Loucy (cell line): ENCODE data around the gene SLC5A10.
"Not testable (repeated sequence)": the region's sequence is repeated elsewhere in the genome, so short reads cannot be mapped to it uniquely, and the experiment has no call there.

Source experiments
- H2AFZ ChIP-seq: fragments of 200-600 bp; sonication (generic); 2 replicates; pipeline ENCODE4 v1.6.0; 2016; ENCODE audit warnings: antibody characterized with exemption, mild to moderate bottlenecking, low read length, moderate library complexity
- H3F3A ChIP-seq: fragments of 200-600 bp; 2 replicates; pipeline ENCODE4 v1.6.0; 2016; ENCODE audit warnings: antibody characterized with exemption, low read depth, mild to moderate bottlenecking
- H3K27me3 ChIP-seq: fragments of 200-600 bp; sonication (generic); 2 replicates; pipeline ENCODE4 v1.6.1; 2014; ENCODE audit warnings: low read length, mild to moderate bottlenecking; ENCODE audit not compliant: insufficient read depth, poor library complexity, severe bottlenecking
- H3K36me3 ChIP-seq: fragments of 200-600 bp; sonication (generic); 2 replicates; pipeline ENCODE4 v1.6.1; 2016; ENCODE audit warnings: low read length; ENCODE audit not compliant: insufficient read depth
- H3K4me1 ChIP-seq: fragments of 200-600 bp; sonication (generic); 2 replicates; pipeline ENCODE4 v1.5.1; 2014; ENCODE audit warnings: low read length, mild to moderate bottlenecking; ENCODE audit not compliant: insufficient read depth, poor library complexity, severe bottlenecking
- H3K4me2 ChIP-seq: fragments of 200-600 bp; sonication (generic); 2 replicates; pipeline ENCODE4 v1.6.0; 2014; ENCODE audit warnings: antibody characterized with exemption, low read length, low read depth, mild to moderate bottlenecking; ENCODE audit not compliant: poor library complexity, severe bottlenecking
- H3K4me3 ChIP-seq: fragments of 200-600 bp; sonication (generic); 2 replicates; pipeline ENCODE4 v1.5.1; 2014; ENCODE audit warnings: low read length, mild to moderate bottlenecking, mixed read lengths; ENCODE audit not compliant: poor library complexity, severe bottlenecking
- H3K79me2 ChIP-seq: fragments of 200-600 bp; sonication (generic); 2 replicates; pipeline ENCODE4 v1.6.1; 2014; ENCODE audit warnings: low read length; ENCODE audit not compliant: insufficient read depth
- H3K9ac ChIP-seq: fragments of 200-600 bp; sonication (generic); 2 replicates; pipeline ENCODE4 v1.6.0; 2014; ENCODE audit warnings: mild to moderate bottlenecking, low read depth, low read length, moderate library complexity; ENCODE audit not compliant: poor library complexity, severe bottlenecking
- H3K9me2 ChIP-seq: fragments of 200-600 bp; sonication (generic); replicated peaks from 2 replicates; pipeline ENCODE4 v1.6.1; 2016; ENCODE audit warnings: low read depth, low read length, mixed read lengths
- H3K9me3 ChIP-seq: fragments of 200-600 bp; sonication (generic); 2 replicates; pipeline ENCODE4 v1.6.1; 2014; ENCODE audit warnings: mild to moderate bottlenecking, antibody characterized with exemption, low read length, low read depth; ENCODE audit not compliant: insufficient read depth
- H4K20me1 ChIP-seq: fragments of 200-600 bp; sonication (generic); 2 replicates; pipeline ENCODE4 v1.6.0; 2014; ENCODE audit warnings: antibody characterized with exemption, low read length, mild to moderate bottlenecking; ENCODE audit not compliant: insufficient read depth, poor library complexity, severe bottlenecking
- EZH2phosphoT487 ChIP-seq: fragments of 200-600 bp; IDR thresholded peaks from 2 replicates; pipeline ENCODE4 v1.6.1; 2018; ENCODE audit warnings: antibody characterized with exemption, mild to moderate bottlenecking, moderate library complexity, borderline replicate concordance
- TF ChIP-seq, protein P1 (sequence below): fragments of 200-600 bp; sonication (generic); conservative IDR thresholded peaks from 2 replicates; pipeline ENCODE4 v1.5.1; 2014; ENCODE audit warnings: mild to moderate bottlenecking, antibody characterized with exemption, low read length

SLC5A10 gene

DNA sequence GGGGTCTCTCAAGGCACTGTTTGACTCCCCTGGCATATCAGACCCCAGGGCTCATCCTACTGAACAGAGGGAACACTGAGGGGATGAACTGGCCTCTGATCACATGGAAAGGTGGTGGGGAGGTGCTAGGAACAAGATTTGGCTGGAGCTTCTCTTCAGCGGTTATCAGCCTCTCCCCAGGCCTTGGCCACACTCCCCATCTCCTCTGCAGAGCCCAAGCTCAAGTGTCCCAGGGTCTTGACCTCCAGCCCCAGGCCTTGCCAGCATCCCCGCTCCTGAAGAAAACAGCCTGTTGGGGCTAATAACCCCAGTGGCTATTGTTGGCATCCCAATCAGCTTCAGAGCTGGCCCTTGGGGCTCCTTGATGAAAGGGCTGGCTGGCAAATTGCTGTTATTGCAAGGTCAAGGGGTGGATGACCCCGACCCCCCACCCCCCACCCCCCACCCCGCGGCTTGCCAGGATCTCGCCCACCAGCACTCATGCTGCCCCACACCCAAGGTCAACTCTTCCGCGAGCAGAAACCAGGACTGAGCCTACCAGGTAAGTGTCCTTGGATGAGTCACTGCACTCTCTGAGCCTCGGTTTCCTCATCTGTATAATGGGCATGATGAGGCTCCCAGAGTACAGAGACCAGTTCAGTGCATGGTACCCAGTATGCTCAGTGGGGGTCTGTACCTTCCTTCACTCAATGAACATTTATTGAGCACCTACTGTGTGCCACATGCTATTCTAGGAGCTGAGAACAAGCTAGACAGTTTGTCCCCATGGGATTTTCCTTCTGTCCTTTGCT, 71.4 kb downstream of the SLC5A10 start:
- Histone ChIP-seq H2AFZ (no peak overlapping the region), H3K4me2 (no peak overlapping the region), H3K36me3 (peaks cover 20% of the 10 kb centered on the region; the same call in 1 of the 2 replicates), H3K79me2 (no peaks in the 10 kb centered on the region), H3K9me2 (no peaks in the 10 kb centered on the region), H3K27me3 (no peaks in the 10 kb centered on the region), H3K4me1 (no peaks in the 10 kb centered on the region), H3F3A (no peaks in the 10 kb centered on the region), H3K4me3 (no peak overlapping the region), H3K9ac (no peak overlapping the region), H4K20me1 (no peaks in the 10 kb centered on the region), H3K9me3 (no peaks in the 10 kb centered on the region)
- TF ChIP-seq EZH2phosphoT487 = no peak
- TF ChIP-seq, protein P1, sequence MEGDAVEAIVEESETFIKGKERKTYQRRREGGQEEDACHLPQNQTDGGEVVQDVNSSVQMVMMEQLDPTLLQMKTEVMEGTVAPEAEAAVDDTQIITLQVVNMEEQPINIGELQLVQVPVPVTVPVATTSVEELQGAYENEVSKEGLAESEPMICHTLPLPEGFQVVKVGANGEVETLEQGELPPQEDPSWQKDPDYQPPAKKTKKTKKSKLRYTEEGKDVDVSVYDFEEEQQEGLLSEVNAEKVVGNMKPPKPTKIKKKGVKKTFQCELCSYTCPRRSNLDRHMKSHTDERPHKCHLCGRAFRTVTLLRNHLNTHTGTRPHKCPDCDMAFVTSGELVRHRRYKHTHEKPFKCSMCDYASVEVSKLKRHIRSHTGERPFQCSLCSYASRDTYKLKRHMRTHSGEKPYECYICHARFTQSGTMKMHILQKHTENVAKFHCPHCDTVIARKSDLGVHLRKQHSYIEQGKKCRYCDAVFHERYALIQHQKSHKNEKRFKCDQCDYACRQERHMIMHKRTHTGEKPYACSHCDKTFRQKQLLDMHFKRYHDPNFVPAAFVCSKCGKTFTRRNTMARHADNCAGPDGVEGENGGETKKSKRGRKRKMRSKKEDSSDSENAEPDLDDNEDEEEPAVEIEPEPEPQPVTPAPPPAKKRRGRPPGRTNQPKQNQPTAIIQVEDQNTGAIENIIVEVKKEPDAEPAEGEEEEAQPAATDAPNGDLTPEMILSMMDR = no peak

DNA sequence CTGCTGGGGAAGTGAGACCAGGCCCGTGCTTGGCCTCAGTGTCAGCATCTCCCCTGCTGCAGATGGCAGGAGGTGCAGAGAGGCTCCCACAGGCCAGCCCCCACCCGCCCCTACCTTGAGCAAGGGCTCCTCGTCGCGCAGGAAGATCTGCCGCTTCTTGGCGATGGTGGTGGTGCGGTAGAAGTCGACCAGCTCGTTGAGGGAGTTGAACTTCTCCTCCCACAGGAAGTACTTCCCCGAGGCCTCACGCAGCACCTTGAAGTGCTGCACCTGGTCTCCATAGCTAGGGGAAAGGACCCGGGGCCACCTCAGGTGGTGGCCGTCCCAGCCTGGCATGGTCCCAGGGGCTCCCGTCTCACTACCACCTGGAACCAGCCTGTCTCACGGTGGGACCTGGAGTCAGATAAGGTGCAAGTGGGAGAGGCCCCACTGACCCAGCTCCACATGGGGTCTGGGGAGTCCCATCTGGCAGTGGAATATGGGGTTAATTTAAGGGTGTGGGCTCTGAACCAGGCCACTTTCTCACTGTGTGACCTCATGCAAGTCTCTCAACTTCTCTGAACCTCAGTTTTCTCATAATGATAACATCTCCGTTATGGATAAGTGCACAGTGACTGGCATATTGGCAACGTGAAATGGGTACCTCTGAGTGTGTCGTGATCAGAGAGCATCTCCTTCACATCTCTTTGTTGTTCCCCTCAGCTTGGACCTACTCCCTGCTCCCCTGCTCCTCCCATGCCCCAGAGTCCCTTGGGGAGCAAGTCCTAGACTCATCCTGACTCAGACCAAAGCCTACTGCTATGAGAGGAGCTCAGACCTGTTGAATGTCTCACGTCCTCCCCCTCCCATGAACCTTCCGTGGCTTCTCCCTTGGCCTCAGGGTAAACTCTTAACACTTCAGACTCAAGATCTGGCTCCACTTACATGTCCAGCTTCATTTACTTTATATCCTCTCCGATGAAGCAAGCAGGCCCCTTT, 72.4 kb downstream of the SLC5A10 start:
- Histone ChIP-seq H3K9me3 (no peaks in the 10 kb centered on the region), H3K36me3 (peaks cover 20% of the 10 kb centered on the region; the same call in 1 of the 2 replicates), H3K9ac (no peak overlapping the region), H3F3A (no peaks in the 10 kb centered on the region), H3K4me1 (no peaks in the 10 kb centered on the region), H3K4me2 (no peak overlapping the region), H3K4me3 (no peak overlapping the region), H4K20me1 (no peaks in the 10 kb centered on the region), H2AFZ (no peak overlapping the region), H3K79me2 (no peaks in the 10 kb centered on the region), H3K27me3 (no peaks in the 10 kb centered on the region), H3K9me2 (no peaks in the 10 kb centered on the region)
- TF ChIP-seq, protein P1 = no peak
- no peak for TF ChIP-seq EZH2phosphoT487

DNA sequence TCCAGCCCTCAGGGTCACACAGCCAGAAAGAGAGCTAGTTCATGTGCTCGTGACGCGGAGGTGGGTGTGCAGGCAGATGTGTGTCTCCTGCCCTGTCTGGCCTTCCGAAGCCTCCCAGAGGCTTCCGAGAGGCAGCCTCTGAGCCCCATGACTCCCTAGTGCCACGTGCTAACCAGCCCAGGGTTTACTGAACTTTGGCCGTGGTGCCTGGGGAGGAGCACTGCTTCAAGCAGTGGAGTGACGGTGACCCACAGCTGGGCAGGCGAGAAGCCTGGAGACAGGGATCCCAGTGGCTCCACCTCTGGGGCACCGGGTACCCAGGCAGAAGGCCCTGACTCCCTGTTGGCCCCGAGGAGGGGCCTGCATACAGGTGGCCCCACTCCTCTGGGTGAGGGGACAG, 76.7 kb downstream of the SLC5A10 start:
- not testable (repeated sequence) for H3K9me2 ChIP-seq, H4K20me1 ChIP-seq, H3F3A ChIP-seq, H3K79me2 ChIP-seq, H3K27me3 ChIP-seq, H3K36me3 ChIP-seq, H2AFZ ChIP-seq, H3K9me3 ChIP-seq, H3K9ac ChIP-seq, H3K4me2 ChIP-seq, H3K4me3 ChIP-seq, H3K4me1 ChIP-seq

DNA sequence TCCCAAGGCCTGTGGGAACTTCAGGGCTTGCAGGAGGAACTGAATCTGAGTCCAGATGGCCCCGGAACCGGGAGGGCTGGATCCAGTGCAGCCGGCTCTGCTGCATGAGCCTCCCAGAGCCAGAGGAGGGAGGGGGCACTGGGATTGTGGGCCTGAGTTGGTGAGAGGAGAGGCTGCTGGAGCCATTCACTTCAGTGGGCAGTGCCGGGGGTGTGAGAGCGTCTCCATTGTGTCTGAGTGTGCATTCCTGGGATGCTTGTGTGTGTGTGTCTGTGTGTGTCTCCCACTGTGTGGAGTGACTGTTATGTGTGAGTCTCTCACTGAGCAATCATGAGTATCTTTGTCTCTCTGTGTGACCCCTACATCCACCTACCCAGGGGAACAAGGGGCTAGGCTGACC, 77.8 kb downstream of the SLC5A10 start:
- H3K4me3 ChIP-seq, H4K20me1 ChIP-seq, H3K9me3 ChIP-seq, H3K36me3 ChIP-seq, H3F3A ChIP-seq, H3K79me2 ChIP-seq, H3K9ac ChIP-seq, H3K4me2 ChIP-seq, H2AFZ ChIP-seq, H3K27me3 ChIP-seq, H3K4me1 ChIP-seq, H3K9me2 ChIP-seq: not testable (repeated sequence)

DNA sequence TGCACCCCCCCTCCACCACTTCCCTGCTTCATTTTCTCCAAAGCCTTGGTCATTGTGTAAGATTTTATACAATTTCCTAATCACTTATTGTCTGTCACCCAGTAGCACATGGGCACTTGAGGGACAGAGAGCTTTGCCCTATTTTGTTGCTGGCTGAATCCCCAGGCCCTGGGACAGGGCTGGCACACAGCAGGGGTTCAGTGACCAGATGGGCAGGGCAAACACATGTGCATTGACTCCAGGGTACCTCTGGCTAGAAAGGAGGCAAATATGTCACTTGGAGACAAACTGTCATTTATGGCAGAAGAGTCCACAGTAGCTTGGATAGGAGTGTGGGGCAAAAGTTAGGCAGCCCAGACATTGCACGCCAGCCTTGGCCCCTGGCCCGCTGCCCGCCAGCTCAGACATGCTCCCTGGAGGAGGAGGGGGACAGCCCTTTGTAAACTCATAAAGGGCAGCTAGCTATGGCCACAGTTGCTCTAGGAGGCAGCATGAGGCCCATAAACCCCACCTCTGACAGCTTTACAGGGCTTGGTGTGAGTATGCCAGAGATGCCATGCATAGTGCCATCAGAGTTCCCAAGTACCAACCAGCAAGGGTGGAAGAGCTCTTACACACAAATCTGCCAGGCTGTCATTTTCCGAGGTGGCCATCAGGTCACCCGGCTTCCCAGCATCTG, 78.9 kb downstream of the SLC5A10 start:
- H3K4me1 ChIP-seq, H4K20me1 ChIP-seq, H3K27me3 ChIP-seq, H2AFZ ChIP-seq, H3K9me3 ChIP-seq, H3F3A ChIP-seq, H3K4me3 ChIP-seq, H3K9ac ChIP-seq, H3K9me2 ChIP-seq, H3K79me2 ChIP-seq, H3K36me3 ChIP-seq, H3K4me2 ChIP-seq: not testable (repeated sequence)
